GM19035 (cell line): ENCODE results near the gene TARS3.

Source experiments
- ATAC-seq: cut with Tn5 transposase; IDR thresholded peaks from one replicate; pipeline ENCODE4 v1.9.1; 2021; ENCODE audit not compliant: unreplicated experiment

Gene TARS3

DNA sequence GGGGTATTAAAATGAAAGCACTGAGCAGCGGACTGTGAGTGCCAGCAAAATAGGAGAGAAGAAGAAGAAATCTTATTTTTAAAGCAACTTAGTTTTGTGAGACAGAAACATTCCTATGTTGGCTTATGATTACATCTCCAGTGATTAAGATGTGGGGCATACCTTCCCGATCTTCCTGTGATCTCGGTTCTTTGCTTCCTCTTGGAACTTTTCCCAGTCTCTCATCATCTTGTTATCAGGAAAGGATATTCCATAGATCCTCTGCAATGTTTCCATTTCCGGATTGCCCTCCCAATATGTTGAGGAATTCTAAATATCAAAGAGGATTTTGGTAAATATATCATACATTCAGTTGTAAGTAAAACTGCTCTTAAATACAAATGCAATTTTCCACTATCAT lies 22.2 kb downstream of the TARS3 start:
- ATAC-seq, result no peak

- ATAC-seq, result no peak
Measured at GRCh38 chr15:101698314-101698713, 26.0 kb downstream of the TARS3 start.

GRCh38 chr15:101697488-101697887 lies 26.8 kb downstream of the TARS3 start:
- ATAC-seq, result no peak

DNA sequence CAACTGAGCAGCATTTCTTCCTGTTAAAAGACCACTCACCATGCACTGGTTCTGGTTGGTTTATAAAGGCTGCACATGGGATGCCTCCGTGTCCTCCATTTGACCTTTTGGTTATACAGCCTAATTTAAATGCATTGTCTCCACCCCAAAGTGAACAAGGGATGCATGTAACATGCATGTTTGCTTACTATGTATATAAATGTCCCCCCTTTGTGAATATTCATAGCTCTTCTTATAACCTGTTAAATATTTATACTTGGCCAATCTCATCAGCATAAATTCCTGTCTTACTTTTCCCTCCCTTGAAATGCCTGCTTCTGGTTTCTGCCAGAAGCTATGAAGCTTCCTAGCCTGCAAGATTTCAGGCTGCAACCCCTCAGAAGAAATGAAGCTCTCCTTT lies 27.4 kb downstream of the TARS3 start:
- ATAC-seq, result no peak

GRCh38 chr15:101694261-101694660 lies 30.0 kb downstream of the TARS3 start:
- ATAC-seq, result no peak

DNA sequence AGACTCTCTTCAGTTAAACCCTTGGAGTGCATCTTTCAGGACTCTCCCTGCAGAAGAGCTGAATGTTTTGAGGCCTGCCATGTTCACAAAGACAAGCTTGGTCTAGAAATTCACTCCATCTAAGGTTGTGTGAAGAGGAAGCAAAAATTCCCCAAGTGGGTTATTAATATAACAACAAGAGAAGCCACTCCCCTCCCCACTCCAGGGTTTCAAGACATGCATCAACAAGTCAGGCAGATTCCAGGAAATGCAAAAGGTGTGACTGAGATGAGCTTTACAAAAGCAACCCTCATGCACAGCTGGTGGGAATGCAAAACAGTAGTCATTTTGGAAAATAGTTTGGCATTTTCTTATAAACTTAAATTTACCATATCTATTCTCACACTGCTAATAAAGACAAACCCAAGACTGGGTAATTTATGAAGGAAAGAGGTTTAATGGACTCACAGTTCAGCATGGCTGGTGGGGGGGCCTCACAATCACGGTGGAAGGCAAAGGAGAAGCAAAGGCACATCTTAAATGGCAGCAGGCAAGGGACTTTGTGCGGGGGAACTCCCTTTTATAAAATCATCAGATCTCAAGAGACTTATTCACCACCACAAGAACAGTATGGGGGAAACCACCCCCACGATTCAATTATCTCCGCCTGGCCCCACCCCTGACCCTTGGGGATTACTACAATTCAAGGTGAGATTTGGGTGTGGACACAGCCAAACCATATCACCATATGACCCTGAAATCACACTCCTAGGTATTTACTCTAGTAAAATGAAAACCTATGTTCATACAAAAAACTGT lies 31.3 kb downstream of the TARS3 start:
- ATAC-seq, result no peak

DNA sequence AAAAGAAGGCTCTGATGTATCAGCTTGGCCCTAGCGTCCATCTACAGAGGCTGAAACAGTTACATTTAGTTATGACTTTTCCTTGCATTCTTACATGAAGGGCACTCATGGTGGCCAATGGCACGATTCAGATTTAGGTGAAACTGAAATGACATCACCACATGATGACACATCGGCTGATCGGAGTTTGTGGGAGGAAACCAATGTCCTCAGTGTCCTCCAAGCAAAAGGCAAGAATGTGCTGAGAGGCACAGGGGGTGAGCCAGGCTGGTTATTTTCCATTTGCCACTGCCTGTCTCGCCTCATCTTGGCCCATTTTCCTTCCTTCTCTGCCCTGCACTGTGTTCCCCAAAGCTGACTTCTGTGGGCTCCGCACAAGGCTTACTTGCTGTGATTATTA lies 34.4 kb downstream of the TARS3 start:
- no peak for ATAC-seq

DNA sequence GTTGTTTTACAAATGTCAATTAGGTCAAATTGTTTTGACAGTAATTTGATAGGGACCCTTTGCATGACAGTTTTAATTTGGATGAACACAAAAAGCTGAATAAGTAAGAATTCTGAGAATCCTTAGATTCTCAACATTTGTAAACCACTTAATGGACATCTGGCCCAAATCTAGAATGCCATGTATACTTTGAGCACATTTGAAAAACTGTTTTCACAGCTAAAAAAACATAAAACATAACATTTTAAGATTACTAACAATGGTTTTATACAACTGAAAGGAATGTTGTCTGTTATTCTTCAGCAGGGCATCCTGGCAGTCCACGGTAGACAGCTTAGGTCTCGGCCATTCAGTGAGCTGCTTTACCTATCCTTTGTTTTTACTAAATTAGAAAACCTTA lies 37.6 kb downstream of the TARS3 start:
- ATAC-seq, result no peak

DNA sequence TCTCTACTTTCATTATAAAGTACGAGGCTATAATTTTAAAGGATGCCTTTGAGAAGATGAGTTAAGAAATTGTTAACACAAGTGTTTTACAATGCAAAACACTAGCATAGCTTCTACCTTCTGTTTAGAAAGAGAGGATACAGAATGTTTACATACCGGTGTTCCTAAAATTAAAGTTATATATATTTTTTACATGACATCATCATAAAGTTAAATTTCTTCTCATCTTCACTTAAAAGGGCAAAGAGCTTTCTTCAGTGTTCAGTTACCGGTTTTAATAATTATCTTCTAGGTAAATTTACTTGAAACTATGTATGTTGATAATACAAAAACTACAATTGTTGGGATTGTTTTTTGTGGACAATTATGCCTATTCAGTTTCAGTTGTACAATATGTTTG lies 39.4 kb downstream of the TARS3 start:
- ATAC-seq, result no peak

DNA sequence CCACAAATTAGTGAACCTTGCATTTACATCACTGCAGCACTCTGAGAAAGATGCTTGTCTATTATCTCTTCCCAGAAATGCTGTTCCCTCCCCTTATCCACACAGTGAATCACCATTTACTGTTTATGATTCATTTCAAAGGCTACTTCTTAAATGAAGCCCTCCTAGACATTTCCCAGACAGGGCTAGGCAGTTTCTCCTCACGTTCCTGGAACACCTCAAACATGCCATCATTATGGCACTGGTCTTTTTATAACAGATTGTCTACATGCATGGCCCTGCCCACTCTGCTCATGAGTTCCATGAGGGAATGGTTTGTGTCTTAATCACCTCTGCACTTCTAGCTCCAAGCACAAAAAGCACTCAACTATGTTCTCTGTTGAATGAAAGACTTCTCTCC lies 39.9 kb downstream of the TARS3 start:
- ATAC-seq, result no peak

DNA sequence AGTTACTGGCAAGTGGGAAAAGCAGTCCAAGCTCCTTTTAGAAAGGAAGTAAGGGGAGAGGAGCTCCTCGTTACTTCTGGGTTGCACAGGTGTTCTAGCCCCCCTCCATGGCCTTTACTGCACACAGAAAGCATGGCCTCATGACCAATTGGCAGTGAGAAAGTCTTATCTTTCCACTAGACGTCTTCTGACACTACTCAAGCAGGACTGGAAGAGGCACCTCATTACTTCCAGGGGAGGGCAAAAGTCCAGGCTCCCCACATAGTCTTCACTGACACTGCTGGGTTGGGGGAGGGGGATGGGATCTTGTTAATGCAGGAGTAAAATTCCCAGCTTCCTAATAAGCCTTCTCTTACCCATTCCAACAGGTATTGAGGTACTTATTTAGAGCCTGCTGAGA lies 44.5 kb downstream of the TARS3 start:
- ATAC-seq, result no peak

DNA sequence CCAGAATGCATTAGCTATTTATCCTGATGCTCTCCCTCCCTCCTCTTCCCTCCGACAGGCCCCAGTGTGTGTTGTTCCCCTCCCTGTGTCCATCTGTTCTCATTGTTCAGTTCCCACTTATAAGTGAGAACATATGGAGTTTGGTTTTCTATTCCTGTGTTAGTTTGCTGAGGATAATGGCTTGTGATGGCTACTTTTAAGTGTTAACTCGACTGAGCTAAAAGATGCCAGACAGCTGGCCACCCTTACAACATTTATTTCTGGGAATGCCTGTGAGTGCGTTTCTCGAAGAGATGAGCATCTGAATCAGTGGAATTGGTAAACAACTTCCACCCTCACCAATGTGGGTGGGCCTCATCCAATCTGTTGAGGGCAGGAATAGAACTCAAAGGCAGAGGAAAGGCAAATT lies 47.3 kb downstream of the TARS3 start:
- ATAC-seq, result no peak

- ATAC-seq, result peak; percentile 95
Measured at GRCh38 chr15:101675796-101676582, 48.3 kb downstream of the TARS3 start.

- ATAC-seq, result no peak
Measured at GRCh38 chr15:101675015-101675414, 49.3 kb downstream of the TARS3 start.

DNA sequence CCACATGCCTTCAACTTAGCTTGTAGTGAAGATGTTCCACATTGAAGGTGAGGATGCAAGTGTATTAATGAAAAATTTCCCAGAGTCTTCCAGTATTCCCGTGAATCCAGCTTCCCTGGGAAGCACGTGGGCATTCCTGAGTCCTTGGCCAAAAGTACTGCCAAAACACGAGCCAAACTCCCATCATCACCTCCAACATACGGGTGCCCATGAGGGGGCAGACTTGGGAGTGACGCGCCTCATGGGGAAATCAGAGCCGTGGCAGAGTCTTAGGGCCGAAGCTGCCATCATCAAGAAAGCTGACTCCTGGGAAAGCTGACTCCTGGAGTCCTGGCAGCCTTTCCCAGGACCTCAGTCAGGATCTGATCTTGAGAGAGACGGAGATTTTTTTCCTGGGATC lies 52.0 kb downstream of the TARS3 start:
- ATAC-seq, result no peak

GRCh38 chr15:101669744-101670143 lies 54.5 kb downstream of the TARS3 start:
- ATAC-seq, result no peak

GRCh38 chr15:101667881-101668280 lies 56.4 kb downstream of the TARS3 start:
- no peak for ATAC-seq

DNA sequence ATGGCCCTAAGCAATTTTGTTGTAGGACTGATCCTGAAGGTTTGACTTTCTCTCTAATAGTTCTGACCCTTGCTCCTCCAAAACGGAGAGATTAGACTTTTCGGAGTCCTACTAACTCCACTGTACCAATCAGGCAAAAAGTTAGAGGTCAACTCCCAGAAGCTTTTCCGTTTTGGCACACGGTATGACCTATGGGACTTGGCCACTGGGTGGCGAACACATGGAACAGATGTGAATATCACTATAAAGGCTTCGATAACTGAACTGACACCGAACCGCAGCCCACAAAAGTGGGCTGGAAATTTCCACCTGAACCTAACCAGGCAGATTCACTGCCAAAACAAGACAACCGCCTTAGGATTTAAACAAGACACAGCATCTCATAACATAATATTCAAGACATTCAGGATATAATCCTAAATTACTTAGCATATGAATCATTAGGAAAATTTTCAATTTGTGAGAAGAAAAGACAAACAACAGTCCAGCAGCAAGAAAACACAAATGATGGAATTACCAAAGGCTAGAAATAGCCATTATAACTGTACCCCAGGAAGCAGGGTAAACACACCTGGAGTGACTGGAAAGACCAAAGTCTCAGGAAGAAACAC lies 59.9 kb downstream of the TARS3 start:
- no peak for ATAC-seq

- no peak for ATAC-seq
Measured at GRCh38 chr15:101662203-101662602, 62.1 kb downstream of the TARS3 start.

DNA sequence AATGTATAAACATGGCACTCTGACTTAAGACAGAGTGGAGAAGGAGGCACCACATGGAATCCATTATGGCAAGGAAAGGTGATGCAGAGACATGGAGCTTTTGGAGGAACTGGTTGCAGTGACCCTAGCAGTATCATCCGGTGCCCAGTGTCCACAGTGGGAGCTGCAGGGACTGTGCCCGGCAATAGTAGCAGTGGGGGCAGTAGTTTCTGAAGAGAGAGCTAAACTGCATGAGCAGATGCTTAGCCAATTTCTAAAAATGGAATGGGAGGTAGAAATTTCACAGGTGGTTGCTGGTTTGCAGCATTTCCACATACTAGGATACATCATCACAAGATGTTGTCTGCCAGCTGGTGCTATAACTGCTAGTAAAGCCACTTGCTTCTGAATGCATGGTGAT lies 64.3 kb downstream of the TARS3 start:
- no peak for ATAC-seq

- no peak for ATAC-seq
Measured at GRCh38 chr15:101657968-101658784, 66.1 kb downstream of the TARS3 start.
